Measurements from ENCODE around the gene PRSS16. TPM values are rescaled to one million over a fixed set of nuclear protein-coding genes. Genes with fewer than 3 reads are reported as not detected.

The PRSS16 gene
- total RNA-seq, 4 donors from 2014 or later = 9.0 to 34.5 (median 18.8) TPM

- Histone ChIP-seq H3K4me1 (peaks cover 4 to 16% (median 11%) of the 10 kb centered on the region in 4 donors), H3K36me3 (no peaks in the 10 kb centered on the region), H3K4me3 (peak overlapping the region; percentile 48 to 72 (median 65)), H3K9me3 (no peaks in the 10 kb centered on the region), H3K27ac (peak overlapping the region; percentile 89 to 94 (median 94)), H3K27me3 (peaks cover 82% of the 10 kb centered on the region)
- TF ChIP-seq POLR2AphosphoS5 (IDR thresholded peaks at IDR 0.05) (peak in 1 of 3 donors; percentile 16), EP300 (IDR thresholded peaks at IDR 0.05; ENCODE audit: low read depth) (no peak), POLR2A (IDR thresholded peaks at IDR 0.05) (peak; percentile 37)
- TF ChIP-seq, protein P1, sequence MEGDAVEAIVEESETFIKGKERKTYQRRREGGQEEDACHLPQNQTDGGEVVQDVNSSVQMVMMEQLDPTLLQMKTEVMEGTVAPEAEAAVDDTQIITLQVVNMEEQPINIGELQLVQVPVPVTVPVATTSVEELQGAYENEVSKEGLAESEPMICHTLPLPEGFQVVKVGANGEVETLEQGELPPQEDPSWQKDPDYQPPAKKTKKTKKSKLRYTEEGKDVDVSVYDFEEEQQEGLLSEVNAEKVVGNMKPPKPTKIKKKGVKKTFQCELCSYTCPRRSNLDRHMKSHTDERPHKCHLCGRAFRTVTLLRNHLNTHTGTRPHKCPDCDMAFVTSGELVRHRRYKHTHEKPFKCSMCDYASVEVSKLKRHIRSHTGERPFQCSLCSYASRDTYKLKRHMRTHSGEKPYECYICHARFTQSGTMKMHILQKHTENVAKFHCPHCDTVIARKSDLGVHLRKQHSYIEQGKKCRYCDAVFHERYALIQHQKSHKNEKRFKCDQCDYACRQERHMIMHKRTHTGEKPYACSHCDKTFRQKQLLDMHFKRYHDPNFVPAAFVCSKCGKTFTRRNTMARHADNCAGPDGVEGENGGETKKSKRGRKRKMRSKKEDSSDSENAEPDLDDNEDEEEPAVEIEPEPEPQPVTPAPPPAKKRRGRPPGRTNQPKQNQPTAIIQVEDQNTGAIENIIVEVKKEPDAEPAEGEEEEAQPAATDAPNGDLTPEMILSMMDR (IDR thresholded peaks at IDR 0.05) = no peak
- DNase-seq = no peak
- in situ Hi-C loops (cut with MboI; ENCODE audit: low pct_ligation_motif_present in 1 of 4, low pct_unique_long_range_greater_than_20kb in 1 of 4, low sequenced_read_pairs in 3 of 4) = no loop called here
- WGBS, 2 donors (ENCODE audit: low coverage in 1 of 2) = 5% methylated on average over 34 of the region's 35 CpGs; no CpG with 5 or more reads in 1 of the 2 donors
- intact Hi-C loops (cut with DNase I; ENCODE audit: low total_unique reads) = no loop called here
Measured at GRCh38 chr6:27250277-27251111, 3.0 kb downstream of the PRSS16 start.

- in situ Hi-C loops (cut with MboI; ENCODE audit: low pct_ligation_motif_present in 1 of 4, low pct_unique_long_range_greater_than_20kb in 1 of 4, low sequenced_read_pairs in 3 of 4) (no loop called here), intact Hi-C loops (cut with DNase I; ENCODE audit: low total_unique reads) (no loop called here)
- H3K36me3 ChIP-seq = no peaks in the 10 kb centered on the region
- 0% methylated on average over 32 of the region's 32 CpGs; no CpG with 5 or more reads in 1 of the 2 donors for WGBS, 2 donors (ENCODE audit: low coverage in 1 of 2)
- H3K4me3 ChIP-seq = peak overlapping the region; percentile 48 to 72 (median 65)
- peak overlapping the region; percentile 89 to 94 (median 94) for H3K27ac ChIP-seq
- H3K27me3 ChIP-seq = peaks cover 76% of the 10 kb centered on the region
- no peaks in the 10 kb centered on the region for H3K9me3 ChIP-seq
- peak; percentile 96 for DNase-seq
- H3K4me1 ChIP-seq = peaks cover 4 to 16% (median 11%) of the 10 kb centered on the region in 4 donors
- TF ChIP-seq POLR2AphosphoS5 (IDR thresholded peaks at IDR 0.05) (peak in 2 of 3 donors; percentile 15 to 51), EP300 (IDR thresholded peaks at IDR 0.05; ENCODE audit: low read depth) (no peak)
Measured at GRCh38 chr6:27251112-27251605, 3.7 kb downstream of the PRSS16 start.

- H3K27ac ChIP-seq = peak overlapping the region; percentile 89 to 94 (median 94)
- no peaks in the 10 kb centered on the region for H3K36me3 ChIP-seq
- in situ Hi-C loops (cut with MboI; ENCODE audit: low pct_ligation_motif_present in 1 of 4, low pct_unique_long_range_greater_than_20kb in 1 of 4, low sequenced_read_pairs in 3 of 4) = no loop called here
- H3K4me1 ChIP-seq = peaks cover 4 to 16% (median 11%) of the 10 kb centered on the region in 4 donors
- H3K4me3 ChIP-seq = peak overlapping the region; percentile 48 to 72 (median 65)
- H3K27me3 ChIP-seq = peaks cover 72% of the 10 kb centered on the region
- TF ChIP-seq EP300 (IDR thresholded peaks at IDR 0.05; ENCODE audit: low read depth) = no peak
- TF ChIP-seq POLR2A (IDR thresholded peaks at IDR 0.05) = peak; percentile 89
- TF ChIP-seq, protein P1 (IDR thresholded peaks at IDR 0.05) = peak; percentile 21 to 57 (median 27)
- TF ChIP-seq POLR2AphosphoS5 (IDR thresholded peaks at IDR 0.05) = peak; percentile 12 to 81 (median 76)
- no peaks in the 10 kb centered on the region for H3K9me3 ChIP-seq
- 2% methylated on average over 44 of the region's 46 CpGs; no CpG with 5 or more reads in 1 of the 2 donors for WGBS, 2 donors (ENCODE audit: low coverage in 1 of 2)
- intact Hi-C loops (cut with DNase I; ENCODE audit: low total_unique reads) = no loop called here
- DNase-seq = peak; percentile 94
Measured at GRCh38 chr6:27251606-27252251, 4.2 kb downstream of the PRSS16 start.

DNA sequence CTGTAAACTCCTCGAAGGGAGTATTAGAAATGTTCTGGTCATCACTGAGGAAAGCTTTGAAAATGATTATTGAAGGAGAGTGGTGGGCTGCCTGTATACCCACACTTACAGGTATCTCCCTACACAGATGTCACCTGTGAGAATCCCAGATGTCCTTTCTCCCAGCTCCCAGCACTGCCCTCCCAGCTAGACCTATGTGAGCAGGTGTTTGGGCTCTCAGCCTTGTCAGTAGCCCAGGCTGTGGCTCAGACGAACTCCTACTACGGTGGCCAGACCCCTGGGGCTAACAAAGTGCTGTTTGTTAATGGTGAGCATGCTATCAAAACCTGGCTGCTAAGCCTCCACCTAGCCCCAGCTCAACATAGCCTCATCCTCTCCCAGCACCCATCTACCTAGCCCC lies 7.1 kb downstream of the PRSS16 start:
- Histone ChIP-seq H3K27ac (no peak overlapping the region), H3K36me3 (no peaks in the 10 kb centered on the region), H3K27me3 (peaks cover 60% of the 10 kb centered on the region), H3K4me3 (no peak overlapping the region), H3K4me1 (peaks cover 4 to 16% (median 11%) of the 10 kb centered on the region in 4 donors), H3K9me3 (no peaks in the 10 kb centered on the region)
- TF ChIP-seq, protein P1 (IDR thresholded peaks at IDR 0.05) = no peak
- no peak for TF ChIP-seq EP300 (IDR thresholded peaks at IDR 0.05; ENCODE audit: low read depth)
- no peak for TF ChIP-seq POLR2A (IDR thresholded peaks at IDR 0.05)
- no peak for TF ChIP-seq POLR2AphosphoS5 (IDR thresholded peaks at IDR 0.05)
- in situ Hi-C loops (cut with MboI; ENCODE audit: low pct_ligation_motif_present in 1 of 4, low pct_unique_long_range_greater_than_20kb in 1 of 4, low sequenced_read_pairs in 3 of 4) (no loop called here), intact Hi-C loops (cut with DNase I; ENCODE audit: low total_unique reads) (no loop called here)
- WGBS, 2 donors (ENCODE audit: low coverage in 1 of 2) = 71% methylated on average over 3 of the region's 3 CpGs; no CpG with 5 or more reads in 1 of the 2 donors
- no peak for DNase-seq
